Peyer's patch (tissue), 4 donors: ENCODE results near the gene PATJ. TPM values are rescaled to one million over a fixed set of nuclear protein-coding genes. Genes with fewer than 3 reads are reported as not detected.

Experiments
- DNase-seq, 3 donors: peaks; one replicate each; pipeline ENCODE4 v3.0.0-alpha.2; 2017 to 2019
- H3K27ac ChIP-seq, 4 donors: fragments of 200-600 bp; sonication (generic); one replicate each; pipeline ENCODE4 v1.5.1; 2016 to 2019
- H3K27me3 ChIP-seq, 2 donors: fragments of 200-600 bp; sonication (generic); one replicate each; pipeline ENCODE4 v1.5.1; 2019
- H3K36me3 ChIP-seq, 3 donors: fragments of 200-600 bp; sonication (generic); one replicate each; pipeline ENCODE4 v1.5.1; 2016 to 2019
- H3K4me1 ChIP-seq, 4 donors: fragments of 200-600 bp; sonication (generic); one replicate each; pipeline ENCODE4 v1.5.1; 2016 to 2019
- H3K4me3 ChIP-seq, 4 donors: fragments of 200-600 bp; sonication (generic); 1 replicate in 3 of 4; 2 replicates in 1 of 4; pipeline ENCODE4 v1.5.1; 2016 to 2019; ENCODE audit warnings: mild to moderate bottlenecking in 1 of 4
- H3K9me3 ChIP-seq, 4 donors: fragments of 200-600 bp; sonication (generic); one replicate each; pipeline ENCODE4 v1.5.1; 2016 to 2019; ENCODE audit warnings: mild to moderate bottlenecking in 1 of 4
- CTCF ChIP-seq, 6 experiments: fragments of 450-650 bp in 4 of 6; fragments of 200-600 bp in 2 of 6; sonication (generic) in 1 of 6; IDR thresholded peaks; one replicate each; pipeline ENCODE4 v1.5.1; 2017 to 2019; ENCODE audit warnings: antibody characterized with exemption in 6 of 6, mild to moderate bottlenecking in 3 of 6, moderate library complexity in 1 of 6
- POLR2A ChIP-seq, 2 donors: fragments of 450-650 bp; IDR thresholded peaks; one replicate each; pipeline ENCODE4 v1.5.1; 2017; ENCODE audit warnings: antibody characterized with exemption in 2 of 2, mild to moderate bottlenecking in 2 of 2, moderate library complexity in 2 of 2
- total RNA-seq, 4 donors: library from RNA; depleted of rRNA; stranded (reverse); fragments of >200 nt; gene quantifications; one replicate each; pipeline ENCODE4 v1.1.0, GENCODE V29; 2016

Gene PATJ
- total RNA-seq, 4 donors from 2014 or later: 142 to 153 (median 153) TPM

DNA sequence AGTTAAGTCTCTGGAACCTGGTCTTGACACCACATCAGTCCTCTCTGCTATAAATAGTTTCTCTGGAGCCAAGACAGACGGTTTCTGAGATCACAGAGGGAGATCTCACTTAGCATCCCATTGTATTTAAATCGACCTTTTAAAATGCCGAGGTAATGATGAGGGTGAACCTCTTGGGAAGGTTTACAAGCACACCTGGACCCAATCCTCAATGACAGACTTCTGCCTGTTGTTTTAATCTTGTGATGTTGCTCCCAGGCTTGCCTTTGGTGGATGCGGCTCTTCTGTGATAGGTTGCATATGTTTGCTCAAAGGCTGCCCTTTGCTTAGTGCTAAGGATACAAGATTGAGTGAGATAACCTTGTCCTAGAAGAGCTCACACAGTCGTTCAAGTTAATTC lies 347.7 kb downstream of the PATJ start:
- no peak overlapping the region for H3K27ac ChIP-seq
- DNase-seq: no peak
- no peak overlapping the region for H3K4me3 ChIP-seq
- no peaks in the 10 kb centered on the region for H3K9me3 ChIP-seq
- TF ChIP-seq CTCF (IDR thresholded peaks at IDR 0.05) (no peak), POLR2A (IDR thresholded peaks at IDR 0.05) (no peak)
- H3K4me1 ChIP-seq: no peaks in the 10 kb centered on the region
- peaks cover 0 to 22% (median 0%) of the 10 kb centered on the region in 3 donors for H3K36me3 ChIP-seq
- no peaks in the 10 kb centered on the region for H3K27me3 ChIP-seq

- TF ChIP-seq CTCF (IDR thresholded peaks at IDR 0.05) (no peak), POLR2A (IDR thresholded peaks at IDR 0.05) (no peak)
- H3K27me3 ChIP-seq: no peaks in the 10 kb centered on the region
- peaks cover 0 to 11% (median 0%) of the 10 kb centered on the region in 3 donors for H3K36me3 ChIP-seq
Measured at GRCh38 chr1:62092110-62092509, 349.8 kb downstream of the PATJ start.

GRCh38 chr1:62093261-62093660 lies 351.0 kb downstream of the PATJ start:
- Histone ChIP-seq H3K27ac (no peak overlapping the region), H3K36me3 (peaks cover 0 to 5% (median 0%) of the 10 kb centered on the region in 3 donors), H3K4me1 (no peaks in the 10 kb centered on the region), H3K9me3 (no peaks in the 10 kb centered on the region), H3K27me3 (no peaks in the 10 kb centered on the region), H3K4me3 (no peak overlapping the region)
- no peak for TF ChIP-seq CTCF (IDR thresholded peaks at IDR 0.05)
- no peak for TF ChIP-seq POLR2A (IDR thresholded peaks at IDR 0.05)
- no peak for DNase-seq

More at GRCh38 chr1:62092110-62092509, 349.8 kb downstream of the PATJ start:
- no peak overlapping the region for H3K27ac ChIP-seq
- no peak overlapping the region for H3K4me3 ChIP-seq
- no peaks in the 10 kb centered on the region for H3K4me1 ChIP-seq
- no peaks in the 10 kb centered on the region for H3K9me3 ChIP-seq
- no peak for DNase-seq

DNA sequence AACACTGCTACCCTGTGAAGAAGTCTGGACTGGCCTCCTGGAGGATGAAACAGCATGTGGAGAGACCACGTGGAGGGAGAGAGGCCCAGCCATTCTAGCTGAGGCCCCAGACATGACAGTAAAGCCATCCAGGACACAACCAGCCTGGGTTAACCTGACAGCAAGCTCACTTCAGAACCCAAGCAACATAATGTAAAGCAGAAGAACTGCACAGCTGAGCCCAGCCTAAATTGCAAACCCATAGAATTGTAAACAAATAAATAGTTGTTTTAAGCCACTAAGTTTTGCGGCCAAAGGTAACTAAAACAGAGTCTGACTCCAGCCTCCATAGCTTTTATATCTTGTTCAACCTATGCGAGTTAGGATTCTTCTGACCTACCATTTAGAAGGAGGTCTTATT lies 355.2 kb downstream of the PATJ start:
- Histone ChIP-seq H3K27me3 (no peaks in the 10 kb centered on the region), H3K27ac (no peak overlapping the region), H3K9me3 (no peaks in the 10 kb centered on the region), H3K4me1 (no peaks in the 10 kb centered on the region), H3K4me3 (no peak overlapping the region), H3K36me3 (no peaks in the 10 kb centered on the region)
- DNase-seq: no peak
- TF ChIP-seq CTCF (IDR thresholded peaks at IDR 0.05) (no peak), POLR2A (IDR thresholded peaks at IDR 0.05) (no peak)

DNA sequence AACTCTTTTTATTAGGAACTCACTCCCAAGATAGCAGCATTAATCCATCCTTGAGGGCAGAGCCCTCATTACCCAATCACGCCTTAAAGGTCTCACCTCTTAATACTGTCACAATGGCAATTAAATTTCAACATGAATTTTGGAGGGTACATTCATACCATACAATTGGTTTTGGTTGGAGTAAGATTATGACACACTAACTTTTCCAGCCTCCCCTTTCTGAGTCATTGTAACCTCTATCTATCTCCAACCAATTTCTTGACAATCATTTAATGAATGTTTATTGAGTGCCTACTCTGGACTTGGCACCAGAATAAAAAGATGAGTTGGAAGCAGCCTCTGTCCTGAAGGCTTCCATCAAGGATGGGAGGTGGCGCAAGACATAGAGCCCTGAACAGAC lies 358.2 kb downstream of the PATJ start:
- Histone ChIP-seq H3K27ac (no peak overlapping the region), H3K9me3 (no peaks in the 10 kb centered on the region), H3K4me1 (no peaks in the 10 kb centered on the region), H3K27me3 (no peaks in the 10 kb centered on the region), H3K4me3 (no peak overlapping the region), H3K36me3 (no peaks in the 10 kb centered on the region)
- no peak for TF ChIP-seq CTCF (IDR thresholded peaks at IDR 0.05)
- TF ChIP-seq POLR2A (IDR thresholded peaks at IDR 0.05): no peak
- no peak for DNase-seq

- H3K27me3 ChIP-seq: no peaks in the 10 kb centered on the region
- no peaks in the 10 kb centered on the region for H3K9me3 ChIP-seq
- H3K4me1 ChIP-seq: no peaks in the 10 kb centered on the region
- TF ChIP-seq CTCF (IDR thresholded peaks at IDR 0.05) (no peak), POLR2A (IDR thresholded peaks at IDR 0.05) (no peak)
- DNase-seq: no peak
- no peaks in the 10 kb centered on the region for H3K36me3 ChIP-seq
- no peak overlapping the region for H3K4me3 ChIP-seq
- no peak overlapping the region for H3K27ac ChIP-seq
Measured at GRCh38 chr1:62103846-62104245, 361.6 kb downstream of the PATJ start.
